ENCODE results near the gene PCDHA13. TPM values are rescaled to one million over a fixed set of nuclear protein-coding genes. Genes with fewer than 3 reads are reported as not detected.
"Not testable (repeated sequence)": the region's sequence is repeated elsewhere in the genome, so short reads cannot be mapped to it uniquely, and the experiment has no call there.

The PCDHA13 gene
- total RNA-seq, 1 donor from 2014 or later, result 0.26 TPM

GRCh38 chr5:140842798-140843733 lies 38.9 kb upstream of the PCDHA13 start:
- TF ChIP-seq, protein P1, sequence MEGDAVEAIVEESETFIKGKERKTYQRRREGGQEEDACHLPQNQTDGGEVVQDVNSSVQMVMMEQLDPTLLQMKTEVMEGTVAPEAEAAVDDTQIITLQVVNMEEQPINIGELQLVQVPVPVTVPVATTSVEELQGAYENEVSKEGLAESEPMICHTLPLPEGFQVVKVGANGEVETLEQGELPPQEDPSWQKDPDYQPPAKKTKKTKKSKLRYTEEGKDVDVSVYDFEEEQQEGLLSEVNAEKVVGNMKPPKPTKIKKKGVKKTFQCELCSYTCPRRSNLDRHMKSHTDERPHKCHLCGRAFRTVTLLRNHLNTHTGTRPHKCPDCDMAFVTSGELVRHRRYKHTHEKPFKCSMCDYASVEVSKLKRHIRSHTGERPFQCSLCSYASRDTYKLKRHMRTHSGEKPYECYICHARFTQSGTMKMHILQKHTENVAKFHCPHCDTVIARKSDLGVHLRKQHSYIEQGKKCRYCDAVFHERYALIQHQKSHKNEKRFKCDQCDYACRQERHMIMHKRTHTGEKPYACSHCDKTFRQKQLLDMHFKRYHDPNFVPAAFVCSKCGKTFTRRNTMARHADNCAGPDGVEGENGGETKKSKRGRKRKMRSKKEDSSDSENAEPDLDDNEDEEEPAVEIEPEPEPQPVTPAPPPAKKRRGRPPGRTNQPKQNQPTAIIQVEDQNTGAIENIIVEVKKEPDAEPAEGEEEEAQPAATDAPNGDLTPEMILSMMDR (IDR thresholded peaks at IDR 0.05; ENCODE audit: insufficient read depth, low read length, severe bottlenecking), result no peak
- Histone ChIP-seq H3K4me3 (ENCODE audit: low read depth, low read length) (no peak overlapping the region), H3K27me3 (ENCODE audit: control insufficient read depth, insufficient read depth, low read length) (no peaks in the 10 kb centered on the region), H3K36me3 (ENCODE audit: control insufficient read depth, insufficient read depth, low read length) (no peaks in the 10 kb centered on the region)
- DNase-seq (ENCODE audit: low read depth) (no peak), FAIRE-seq (no peak)

GRCh38 chr5:140848139-140849102 lies 33.5 kb upstream of the PCDHA13 start, which contains the start of gene PCDHA9:
PCDHA9 (plus strand) TSS chr5:140848382; CDS start chr5:140848496, 114 bp downstream.
- H3K27me3 ChIP-seq (ENCODE audit: control insufficient read depth, insufficient read depth, low read length); FAIRE-seq; DNase-seq (ENCODE audit: low read depth); H3K4me3 ChIP-seq (ENCODE audit: low read depth, low read length); H3K36me3 ChIP-seq (ENCODE audit: control insufficient read depth, insufficient read depth, low read length): not testable (repeated sequence)

- H3K27me3 ChIP-seq (ENCODE audit: control insufficient read depth, insufficient read depth, low read length); FAIRE-seq; DNase-seq (ENCODE audit: low read depth); H3K4me3 ChIP-seq (ENCODE audit: low read depth, low read length); H3K36me3 ChIP-seq (ENCODE audit: control insufficient read depth, insufficient read depth, low read length): not testable (repeated sequence)
These were observed 31.9 kb upstream of the PCDHA13 start for GRCh38 chr5:140849831-140850634.

GRCh38 chr5:140855772-140856674 lies 25.9 kb upstream of the PCDHA13 start, which contains the start of gene PCDHA10:
PCDHA10 (plus strand) TSS chr5:140855897; CDS start chr5:140856049, 152 bp downstream.
- H3K36me3 ChIP-seq (ENCODE audit: control insufficient read depth, insufficient read depth, low read length), result no peaks in the 10 kb centered on the region
- no peak within 1 kb of the TSS for H3K4me3 ChIP-seq (ENCODE audit: low read depth, low read length)
- no peaks in the 10 kb centered on the region for H3K27me3 ChIP-seq (ENCODE audit: control insufficient read depth, insufficient read depth, low read length)
- TF ChIP-seq, protein P1 (IDR thresholded peaks at IDR 0.05; ENCODE audit: insufficient read depth, low read length, severe bottlenecking), result no peak
- peak; percentile 7 for DNase-seq (ENCODE audit: low read depth)
- no peak for FAIRE-seq

GRCh38 chr5:140857177-140857986 lies 24.5 kb upstream of the PCDHA13 start:
- Histone ChIP-seq H3K4me3 (ENCODE audit: low read depth, low read length) (no peak overlapping the region), H3K27me3 (ENCODE audit: control insufficient read depth, insufficient read depth, low read length) (no peaks in the 10 kb centered on the region), H3K36me3 (ENCODE audit: control insufficient read depth, insufficient read depth, low read length) (no peaks in the 10 kb centered on the region)
- DNase-seq (ENCODE audit: low read depth), result no peak
- TF ChIP-seq, protein P1 (IDR thresholded peaks at IDR 0.05; ENCODE audit: insufficient read depth, low read length, severe bottlenecking), result no peak
- FAIRE-seq, result no peak
